MM.1S (cell line): ENCODE results near the gene MAD1L1.

Experiments used
- CTCF ChIP-seq: fragments of 300-600 bp; sonication (generic); IDR thresholded peaks from 2 replicates; pipeline ENCODE4 v1.5.1; 2016; ENCODE audit warnings: antibody characterized with exemption, low read length, mixed read lengths
- EZH2 ChIP-seq: fragments of 300-600 bp; sonication (generic); optimal IDR thresholded peaks from 2 replicates; pipeline ENCODE3; 2017; ENCODE audit warnings: low read depth, mild to moderate bottlenecking, antibody characterized with exemption, low read length, mixed read lengths

GRCh38 chr7:2244404-2244995, 11.8 kb upstream of the MAD1L1 start:
- TF ChIP-seq CTCF (no peak), EZH2 (no peak)
